Measurements from ENCODE around the gene AMT. TPM values are rescaled to one million over a fixed set of nuclear protein-coding genes. Genes with fewer than 3 reads are reported as not detected.

The AMT gene
- total RNA-seq, 2 donors from 2014 or later = 44.4 to 51.7 TPM

DNA sequence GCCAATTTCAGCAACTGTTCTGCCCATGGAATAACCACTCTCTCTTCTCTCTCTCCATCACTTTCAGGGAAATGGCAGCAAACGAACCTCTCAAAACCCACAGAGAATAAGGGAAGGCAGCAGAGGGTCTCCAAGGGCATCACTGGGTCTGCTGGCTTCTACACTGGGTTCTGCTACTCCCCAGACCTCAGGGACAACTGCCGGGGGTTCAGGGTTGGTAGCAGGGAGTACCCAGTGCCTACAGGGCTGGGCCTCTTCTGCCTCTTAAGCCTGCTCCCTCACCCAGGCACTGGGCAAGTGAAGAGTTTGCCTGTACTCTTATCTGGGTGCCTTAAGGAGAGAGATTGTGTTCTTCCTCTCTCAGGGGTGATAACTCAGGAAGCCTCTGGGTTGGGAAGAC lies 7.5 kb downstream of the AMT start:
- no peak for DNase-seq
- Histone ChIP-seq H3K27me3 (ENCODE audit: control insufficient read depth, insufficient read depth, low read length, poor library complexity, severe bottlenecking) (no peaks in the 10 kb centered on the region), H3K4me3 (ENCODE audit: low read length) (no peak overlapping the region), H3K9ac (ENCODE audit: extremely low read depth, low read length, poor library complexity, severe bottlenecking) (no peak overlapping the region), H3K4me1 (ENCODE audit: control insufficient read depth, insufficient read depth, low read length) (peaks cover 7% of the 10 kb centered on the region), H3K27ac (ENCODE audit: low read depth, low read length) (no peak overlapping the region), H3K36me3 (ENCODE audit: control insufficient read depth, insufficient read depth, low read length) (peaks cover 6% of the 10 kb centered on the region), H3K9me3 (ENCODE audit: control insufficient read depth, low read length) (no peaks in the 10 kb centered on the region)
- H3K36me3 Mint-ChIP-seq (ENCODE audit: low read depth) = peaks cover 16% of the 10 kb centered on the region
- no peak overlapping the region for H3K4me3 Mint-ChIP-seq
- H3K4me1 Mint-ChIP-seq = peaks cover 25% of the 10 kb centered on the region
- H3K9me3 Mint-ChIP-seq = no peaks in the 10 kb centered on the region
- no peak for TF ChIP-seq CTCF (conservative IDR thresholded peaks at IDR 0.05)
- WGBS, 2 experiments (ENCODE audit: insufficient coverage in 1 of 2, insufficient read length in 1 of 2) = 83 to 95% methylated on average over 1 to 2 of the region's 2 CpGs
- no peak overlapping the region for H3K27ac Mint-ChIP-seq
- H3K27me3 Mint-ChIP-seq (ENCODE audit: insufficient read depth) = no peaks in the 10 kb centered on the region

- peaks cover 9% of the 10 kb centered on the region for H3K36me3 Mint-ChIP-seq (ENCODE audit: low read depth)
- H3K4me3 Mint-ChIP-seq = peak overlapping the region; percentile 92
- H3K27ac Mint-ChIP-seq = peak overlapping the region; percentile 97
- DNase-seq = no peak
- WGBS, 2 experiments (ENCODE audit: insufficient coverage in 1 of 2, insufficient read length in 1 of 2) = 89 to 96% methylated on average over 4 to 6 of the region's 6 CpGs
- Histone ChIP-seq H3K9me3 (ENCODE audit: control insufficient read depth, low read length) (no peaks in the 10 kb centered on the region), H3K27ac (ENCODE audit: low read depth, low read length) (no peak overlapping the region), H3K36me3 (ENCODE audit: control insufficient read depth, insufficient read depth, low read length) (peaks cover 6% of the 10 kb centered on the region), H3K9ac (ENCODE audit: extremely low read depth, low read length, poor library complexity, severe bottlenecking) (no peak overlapping the region), H3K4me3 (ENCODE audit: low read length) (peak overlapping the region; percentile 96), H3K27me3 (ENCODE audit: control insufficient read depth, insufficient read depth, low read length, poor library complexity, severe bottlenecking) (no peaks in the 10 kb centered on the region), H3K4me1 (ENCODE audit: control insufficient read depth, insufficient read depth, low read length) (peaks cover 7% of the 10 kb centered on the region)
- no peaks in the 10 kb centered on the region for H3K27me3 Mint-ChIP-seq (ENCODE audit: insufficient read depth)
- no peak for TF ChIP-seq CTCF (conservative IDR thresholded peaks at IDR 0.05)
- H3K9me3 Mint-ChIP-seq = no peaks in the 10 kb centered on the region
- H3K4me1 Mint-ChIP-seq = peaks cover 29% of the 10 kb centered on the region
These were observed 8.9 kb downstream of the AMT start for GRCh38 chr3:49413338-49413734.

- H3K27ac Mint-ChIP-seq = peak overlapping the region; percentile 97
- 53 to 56% methylated on average over 8 to 16 of the region's 16 CpGs for WGBS, 2 experiments (ENCODE audit: insufficient coverage in 1 of 2, insufficient read length in 1 of 2)
These were observed 9.5 kb downstream of the AMT start for GRCh38 chr3:49412632-49413337.

More at GRCh38 chr3:49412632-49413337, 9.5 kb downstream of the AMT start:
- peak overlapping the region; percentile 52 for H3K27ac ChIP-seq (ENCODE audit: low read depth, low read length)
- H3K36me3 ChIP-seq (ENCODE audit: control insufficient read depth, insufficient read depth, low read length) = peaks cover 6% of the 10 kb centered on the region
- Mint-ChIP-seq H3K36me3 (ENCODE audit: low read depth) (peaks cover 6% of the 10 kb centered on the region), H3K9me3 (no peaks in the 10 kb centered on the region), H3K4me1 (peaks cover 27% of the 10 kb centered on the region), H3K4me3 (peak overlapping the region; percentile 92), H3K27me3 (ENCODE audit: insufficient read depth) (no peaks in the 10 kb centered on the region)
- no peaks in the 10 kb centered on the region for H3K27me3 ChIP-seq (ENCODE audit: control insufficient read depth, insufficient read depth, low read length, poor library complexity, severe bottlenecking)
- peak overlapping the region; percentile 96 for H3K4me3 ChIP-seq (ENCODE audit: low read length)
- H3K9ac ChIP-seq (ENCODE audit: extremely low read depth, low read length, poor library complexity, severe bottlenecking) = peak overlapping the region; percentile 82
- no peak for DNase-seq
- TF ChIP-seq CTCF (conservative IDR thresholded peaks at IDR 0.05) = no peak
- no peaks in the 10 kb centered on the region for H3K9me3 ChIP-seq (ENCODE audit: control insufficient read depth, low read length)
- H3K4me1 ChIP-seq (ENCODE audit: control insufficient read depth, insufficient read depth, low read length) = peaks cover 7% of the 10 kb centered on the region

Data from endodermal cell (in vitro differentiated cells).